Cardiac fibroblast (primary cell): ENCODE measurements around the gene LRRC4C.
A peak's percentile ranks its signal among the peaks of the same experiment; 100 is the strongest.

Source experiments
- DNase-seq, 2 donors: peaks; one replicate each; pipeline versions ENCODE4 v3.0.0 to v3.0.0-alpha.2; 2010; ENCODE audit warnings: low read depth in 2 of 2
- H3K4me3 ChIP-seq, 2 donors: replicated peaks in 1 of 2; 1 replicate in 1 of 2; 2 replicates in 1 of 2; pipeline ENCODE4 v1.5.1; 2011; ENCODE audit warnings: low read depth in 2 of 2, low read length in 2 of 2, mild to moderate bottlenecking in 2 of 2, moderate library complexity in 1 of 2
- CTCF ChIP-seq: IDR thresholded peaks from one replicate; pipeline ENCODE4 v1.5.1; 2011; ENCODE audit warnings: low read depth, mild to moderate bottlenecking, low read length, inconsistent platforms

Gene LRRC4C

GRCh38 chr11:40306938-40307548, 1152.4 kb downstream of the LRRC4C start:
- no peak overlapping the region for H3K4me3 ChIP-seq
- peak; percentile 61 to 64 for DNase-seq
- peak; percentile 70 for TF ChIP-seq CTCF

GRCh38 chr11:40302669-40303068, 1156.8 kb downstream of the LRRC4C start:
- TF ChIP-seq CTCF: no peak
- DNase-seq: peak; percentile 54 to 68
- no peak overlapping the region for H3K4me3 ChIP-seq

GRCh38 chr11:40295466-40295865, 1164.0 kb downstream of the LRRC4C start:
- no peak for TF ChIP-seq CTCF
- H3K4me3 ChIP-seq: no peak overlapping the region
- no peak for DNase-seq

- no peak overlapping the region for H3K4me3 ChIP-seq
- DNase-seq: no peak
- no peak for TF ChIP-seq CTCF
Measured at GRCh38 chr11:40294741-40295140, 1164.7 kb downstream of the LRRC4C start.

- DNase-seq: no peak
- no peak for TF ChIP-seq CTCF
- no peak overlapping the region for H3K4me3 ChIP-seq
Measured at GRCh38 chr11:40294349-40294735, 1165.1 kb downstream of the LRRC4C start.

- peak overlapping the region; percentile 58 to 59 for H3K4me3 ChIP-seq
- peak; percentile 90 for TF ChIP-seq CTCF
- peak; percentile 85 to 89 for DNase-seq
Measured at GRCh38 chr11:40293655-40294348, 1165.7 kb downstream of the LRRC4C start.
